Transverse colon (tissue), 4 donors: Measurements from ENCODE around the gene F7. TPM values are rescaled to one million over a fixed set of nuclear protein-coding genes. Genes with fewer than 3 reads are reported as not detected.

Source experiments
- DNase-seq: peaks from one replicate; pipeline ENCODE4 v3.0.0-alpha.2; 2019
- H3K27ac ChIP-seq, 4 donors: fragments of 200-600 bp; sonication (generic); 2 replicates each; pipeline ENCODE4 v1.5.1; 2016 to 2018; ENCODE audit warnings: inconsistent platforms in 4 of 4
- H3K27me3 ChIP-seq: fragments of 200-600 bp; sonication (generic); 2 replicates; pipeline ENCODE4 v1.5.1; 2017; ENCODE audit warnings: inconsistent platforms
- H3K36me3 ChIP-seq, 4 donors: fragments of 200-600 bp; sonication (generic); 2 replicates each; pipeline ENCODE4 v1.5.1; 2017 to 2019; ENCODE audit warnings: inconsistent platforms in 4 of 4
- H3K4me1 ChIP-seq, 4 donors: fragments of 200-600 bp; sonication (generic); 2 replicates each; pipeline ENCODE4 v1.5.1; 2017 to 2020; ENCODE audit warnings: inconsistent platforms in 4 of 4
- H3K4me3 ChIP-seq, 4 donors: fragments of 200-600 bp; sonication (generic); 1 replicate in 1 of 4; 2 replicates in 3 of 4; pipeline versions ENCODE4 v1.5.1 to v1.6.1; 2017 to 2019; ENCODE audit warnings: inconsistent platforms in 4 of 4
- H3K9me3 ChIP-seq, 2 donors: fragments of 200-600 bp; sonication (generic); 2 replicates each; pipeline ENCODE4 v1.5.1; 2017 to 2019; ENCODE audit warnings: inconsistent platforms in 2 of 2
- EP300 ChIP-seq: sonication (generic); formaldehyde crosslinking; IDR thresholded peaks from one replicate; pipeline ENCODE4 v1.6.1; 2017; ENCODE audit warnings: antibody characterized with exemption, low read depth
- POLR2A ChIP-seq: fragments of 450-650 bp; IDR thresholded peaks from one replicate; pipeline ENCODE4 v1.6.1; 2016; ENCODE audit warnings: antibody characterized with exemption, mild to moderate bottlenecking, moderate library complexity
- POLR2AphosphoS5 ChIP-seq, 3 donors: sonication (generic); formaldehyde crosslinking; IDR thresholded peaks; one replicate each; pipeline ENCODE4 v1.6.1; 2016; ENCODE audit warnings: antibody characterized with exemption in 3 of 3
- WGBS, 2 donors: methylation state at CpG; one replicate each; pipeline ENCODE4 v1.1.5; 2018; ENCODE audit warnings: low coverage in 1 of 2; 5-methylcytosine and 5-hydroxymethylcytosine counted together
- in situ Hi-C, 4 donors: fragments of 200-750 bp; cut with MboI; loops; one replicate each; pipeline versions ENCODE4 v1.15.0 to v1.15.1; 2017; ENCODE audit warnings: low sequenced_read_pairs in 3 of 4, low pct_ligation_motif_present in 1 of 4, low pct_unique_long_range_greater_than_20kb in 1 of 4
- intact Hi-C: fragments of 100-400 bp; cut with DNase I; formaldehyde crosslinking; loops from one replicate; pipeline ENCODE4 v1.15.1; 2023; ENCODE audit warnings: low total_unique reads
- total RNA-seq, 4 donors: library from RNA; depleted of rRNA; stranded (reverse); fragments of >200 nt; gene quantifications; one replicate each; pipeline ENCODE4 v1.1.0, GENCODE V29; 2016
- TF ChIP-seq, protein P1 (sequence below), 5 experiments: fragments of 200-600 bp in 3 of 5; fragments of 450-650 bp in 2 of 5; sonication (generic) in 3 of 5; IDR thresholded peaks; 1 replicate in 2 of 5; 2 replicates in 3 of 5; pipeline ENCODE4 v1.5.1; 2016 to 2017; ENCODE audit warnings: antibody characterized with exemption in 5 of 5, inconsistent platforms in 3 of 5, mild to moderate bottlenecking in 2 of 5, moderate library complexity in 1 of 5

F7 gene
- total RNA-seq, 4 donors from 2014 or later, result not detected

- no peaks in the 10 kb centered on the region for H3K9me3 ChIP-seq
- TF ChIP-seq, protein P1, sequence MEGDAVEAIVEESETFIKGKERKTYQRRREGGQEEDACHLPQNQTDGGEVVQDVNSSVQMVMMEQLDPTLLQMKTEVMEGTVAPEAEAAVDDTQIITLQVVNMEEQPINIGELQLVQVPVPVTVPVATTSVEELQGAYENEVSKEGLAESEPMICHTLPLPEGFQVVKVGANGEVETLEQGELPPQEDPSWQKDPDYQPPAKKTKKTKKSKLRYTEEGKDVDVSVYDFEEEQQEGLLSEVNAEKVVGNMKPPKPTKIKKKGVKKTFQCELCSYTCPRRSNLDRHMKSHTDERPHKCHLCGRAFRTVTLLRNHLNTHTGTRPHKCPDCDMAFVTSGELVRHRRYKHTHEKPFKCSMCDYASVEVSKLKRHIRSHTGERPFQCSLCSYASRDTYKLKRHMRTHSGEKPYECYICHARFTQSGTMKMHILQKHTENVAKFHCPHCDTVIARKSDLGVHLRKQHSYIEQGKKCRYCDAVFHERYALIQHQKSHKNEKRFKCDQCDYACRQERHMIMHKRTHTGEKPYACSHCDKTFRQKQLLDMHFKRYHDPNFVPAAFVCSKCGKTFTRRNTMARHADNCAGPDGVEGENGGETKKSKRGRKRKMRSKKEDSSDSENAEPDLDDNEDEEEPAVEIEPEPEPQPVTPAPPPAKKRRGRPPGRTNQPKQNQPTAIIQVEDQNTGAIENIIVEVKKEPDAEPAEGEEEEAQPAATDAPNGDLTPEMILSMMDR (IDR thresholded peaks at IDR 0.05), result no peak
- TF ChIP-seq POLR2A (no peak), POLR2AphosphoS5 (IDR thresholded peaks at IDR 0.05) (no peak), EP300 (no peak)
These were observed 12.6 kb upstream of the F7 start for GRCh38 chr13:113092776-113093579.

DNA sequence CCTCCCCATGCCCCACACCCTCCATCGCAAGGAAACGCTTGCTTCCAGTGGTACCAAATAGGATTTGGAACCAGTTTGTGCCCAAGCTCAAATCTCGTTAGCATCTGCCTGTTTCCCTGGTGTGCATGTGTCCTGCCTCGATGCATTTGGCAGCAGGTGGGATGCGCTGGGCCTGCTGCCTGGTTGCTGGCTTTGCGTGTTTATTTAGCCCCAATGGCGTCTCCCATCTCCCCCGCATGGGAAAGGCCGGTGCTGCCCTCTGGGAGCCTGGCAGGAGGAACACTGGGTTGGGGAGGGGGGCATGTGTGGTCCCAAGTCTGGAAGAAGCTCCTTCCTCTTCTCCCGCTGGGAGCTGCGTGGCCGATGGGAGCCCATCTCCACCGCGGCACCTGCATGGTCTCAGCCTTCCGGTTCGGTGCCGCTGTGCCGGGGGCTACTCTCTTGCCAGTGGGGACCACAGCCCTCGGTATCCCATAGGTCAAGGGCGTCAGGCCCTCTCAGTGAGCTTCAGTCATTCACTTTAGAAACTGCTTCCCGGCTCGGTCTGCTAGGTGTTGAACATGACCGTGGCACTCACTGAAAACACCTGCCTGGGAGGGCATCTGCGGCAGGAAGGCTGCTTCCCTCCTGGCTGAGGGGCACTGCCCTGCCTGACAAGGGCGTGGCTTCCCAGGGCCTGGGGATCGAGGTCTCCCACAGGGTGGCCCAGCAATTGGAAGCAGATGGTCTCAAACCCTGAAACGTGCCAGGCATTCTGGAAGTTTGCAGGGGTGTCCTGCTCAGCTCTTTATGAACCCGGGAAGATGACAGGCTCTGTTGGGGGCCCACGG, 11.8 kb upstream of the F7 start:
- no peak for DNase-seq
- H3K4me1 ChIP-seq, result no peaks in the 10 kb centered on the region
- no peak overlapping the region for H3K4me3 ChIP-seq
- 81 to 90% methylated on average over 2 to 24 of the region's 29 CpGs for WGBS, 2 donors
- no peak overlapping the region for H3K27ac ChIP-seq
- in situ Hi-C loops, result no loop called here
- no peaks in the 10 kb centered on the region for H3K27me3 ChIP-seq
- TF ChIP-seq POLR2AphosphoS5 (IDR thresholded peaks at IDR 0.05), result no peak
- no peak for TF ChIP-seq EP300
- TF ChIP-seq, protein P1 (IDR thresholded peaks at IDR 0.05), result no peak
- no peak for TF ChIP-seq POLR2A
- H3K36me3 ChIP-seq, result no peaks in the 10 kb centered on the region
- intact Hi-C loops, result no loop called here
- no peaks in the 10 kb centered on the region for H3K9me3 ChIP-seq

More at GRCh38 chr13:113092776-113093579, 12.6 kb upstream of the F7 start:
- Histone ChIP-seq H3K4me3 (no peak overlapping the region), H3K27ac (no peak overlapping the region), H3K4me1 (no peaks in the 10 kb centered on the region), H3K27me3 (no peaks in the 10 kb centered on the region), H3K36me3 (no peaks in the 10 kb centered on the region)
- no peak for DNase-seq
- WGBS, 2 donors, result 90 to 93% methylated on average over 2 to 16 of the region's 25 CpGs
- intact Hi-C loops (no loop called here), in situ Hi-C loops (no loop called here)

DNA sequence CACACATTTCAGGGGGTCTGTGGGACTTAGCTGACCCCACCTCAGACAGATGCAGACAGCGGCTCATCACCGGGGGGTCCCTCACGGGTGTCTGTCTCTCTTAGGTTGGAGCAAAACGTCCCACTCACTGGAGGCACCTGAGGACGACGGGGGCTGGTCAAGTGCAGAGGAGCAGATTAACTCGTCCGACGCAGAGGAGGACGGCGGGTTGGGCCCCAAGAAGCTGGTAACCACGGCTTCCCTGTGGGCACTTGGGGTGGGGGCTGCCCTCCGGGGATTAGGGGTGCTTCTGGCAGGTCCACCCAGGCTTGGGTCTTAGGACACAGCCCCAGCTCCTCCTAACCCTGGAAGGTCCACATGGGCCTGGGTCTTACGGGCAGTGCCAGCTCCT, 11.2 kb upstream of the F7 start:
- Histone ChIP-seq H3K36me3 (no peaks in the 10 kb centered on the region), H3K27ac (no peak overlapping the region), H3K4me3 (no peak overlapping the region), H3K4me1 (no peaks in the 10 kb centered on the region), H3K27me3 (no peaks in the 10 kb centered on the region), H3K9me3 (no peaks in the 10 kb centered on the region)
- intact Hi-C loops (no loop called here), in situ Hi-C loops (no loop called here)
- DNase-seq, result no peak
- 77 to 85% methylated on average over 3 to 14 of the region's 14 CpGs for WGBS, 2 donors
- TF ChIP-seq POLR2A, result no peak
- no peak for TF ChIP-seq POLR2AphosphoS5 (IDR thresholded peaks at IDR 0.05)
- TF ChIP-seq, protein P1 (IDR thresholded peaks at IDR 0.05), result no peak
- TF ChIP-seq EP300, result no peak
